T-helper 2 cell treated with Interferon-gamma antibody and Interleukin-4, amounts not matched to agents 5 μg/mL and 100 μg/mL, for 36 hours (primary cell): ENCODE results near the gene PIGB.
A peak's percentile ranks its signal among the peaks of the same experiment; 100 is the strongest.
"Not testable (repeated sequence)": the region's sequence is repeated elsewhere in the genome, so short reads cannot be mapped to it uniquely, and the experiment has no call there.

ENCODE experiments used
- DNase-seq: peaks from one replicate; pipeline ENCODE4 v3.0.0; 2021; ENCODE audit warnings: low spot score
- H3K27ac Mint-ChIP-seq: one replicate; pipeline ENCODE4 v1.8.0; 2021; ENCODE audit warnings: mild to moderate bottlenecking, mixed read lengths
- H3K27me3 Mint-ChIP-seq: one replicate; pipeline ENCODE4 v1.8.0; 2021; ENCODE audit warnings: low read depth, mixed read lengths
- H3K36me3 Mint-ChIP-seq: one replicate; pipeline ENCODE4 v1.8.0; 2021; ENCODE audit warnings: low read depth, mixed read lengths
- H3K4me1 Mint-ChIP-seq: one replicate; pipeline ENCODE4 v1.8.0; 2021; ENCODE audit warnings: low read depth, mixed read lengths
- H3K4me3 Mint-ChIP-seq: one replicate; pipeline ENCODE4 v1.8.0; 2022; ENCODE audit warnings: mild to moderate bottlenecking, moderate library complexity, mixed read lengths
- H3K9me3 Mint-ChIP-seq: one replicate; pipeline ENCODE4 v1.8.0; 2021; ENCODE audit warnings: mixed read lengths

Gene PIGB

DNA sequence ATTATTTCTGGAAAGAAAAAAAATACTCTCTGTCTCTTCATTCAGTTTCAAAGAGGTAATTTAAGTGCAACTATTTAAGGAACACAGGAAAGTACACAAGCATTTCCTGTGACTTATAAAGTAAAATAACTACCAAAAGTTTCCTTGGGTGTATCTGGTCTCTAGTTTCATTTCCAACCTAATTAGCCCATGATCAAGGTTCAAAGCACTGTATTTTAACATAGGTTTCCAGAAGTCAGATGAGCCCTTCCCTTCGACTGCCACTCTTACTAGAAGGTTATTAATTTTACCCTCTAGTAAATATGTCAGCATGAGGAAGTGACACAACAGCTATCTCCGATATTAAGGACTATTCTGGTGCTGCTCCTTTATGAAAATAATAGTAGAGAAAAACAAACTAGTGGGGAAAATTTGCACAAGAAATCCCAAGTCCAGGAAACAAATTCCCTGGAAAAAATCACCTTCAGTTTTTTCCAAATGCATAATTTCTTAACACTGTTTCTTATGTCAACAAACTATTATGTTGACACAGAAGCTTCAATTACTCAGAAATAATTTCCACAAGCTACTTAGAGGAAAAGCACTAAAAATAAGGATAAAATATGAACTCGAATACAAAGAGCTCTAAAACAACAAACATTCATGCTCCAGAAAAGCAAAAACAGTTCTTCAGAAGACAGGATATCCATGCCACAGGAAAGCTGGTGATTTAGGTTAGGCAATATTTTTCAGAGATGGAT lies 53.8 kb downstream of the PIGB start:
- no peak for DNase-seq
- Mint-ChIP-seq H3K9me3 (no peaks in the 10 kb centered on the region), H3K4me3 (no peak overlapping the region), H3K27me3 (no peaks in the 10 kb centered on the region), H3K4me1 (peaks cover 7% of the 10 kb centered on the region), H3K27ac (no peak overlapping the region), H3K36me3 (peaks cover 7% of the 10 kb centered on the region)

DNA sequence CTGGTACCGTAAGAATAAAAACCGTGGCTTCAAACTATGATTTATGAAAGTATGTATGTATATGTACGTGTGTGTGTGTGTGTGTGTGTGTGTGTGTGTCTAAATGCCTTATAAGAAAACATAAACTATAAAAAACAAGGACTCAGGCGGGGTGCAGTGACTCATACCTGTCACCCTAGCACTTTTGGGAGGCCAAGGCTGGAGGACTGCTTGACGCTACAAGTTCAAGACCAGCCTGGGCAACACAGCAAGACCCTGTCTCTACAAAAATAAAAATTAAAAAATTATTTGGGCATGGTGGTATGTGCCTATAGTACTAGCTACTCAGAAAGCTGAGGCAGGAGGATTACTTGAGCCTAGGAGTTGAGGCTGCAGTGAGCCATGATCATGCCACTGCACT lies 60.1 kb downstream of the PIGB start:
- no peaks in the 10 kb centered on the region for H3K9me3 Mint-ChIP-seq
- no peak overlapping the region for H3K27ac Mint-ChIP-seq
- DNase-seq: no peak
- no peak overlapping the region for H3K4me3 Mint-ChIP-seq
- H3K27me3 Mint-ChIP-seq: no peaks in the 10 kb centered on the region
- no peaks in the 10 kb centered on the region for H3K4me1 Mint-ChIP-seq
- H3K36me3 Mint-ChIP-seq: peaks cover 13% of the 10 kb centered on the region

DNA sequence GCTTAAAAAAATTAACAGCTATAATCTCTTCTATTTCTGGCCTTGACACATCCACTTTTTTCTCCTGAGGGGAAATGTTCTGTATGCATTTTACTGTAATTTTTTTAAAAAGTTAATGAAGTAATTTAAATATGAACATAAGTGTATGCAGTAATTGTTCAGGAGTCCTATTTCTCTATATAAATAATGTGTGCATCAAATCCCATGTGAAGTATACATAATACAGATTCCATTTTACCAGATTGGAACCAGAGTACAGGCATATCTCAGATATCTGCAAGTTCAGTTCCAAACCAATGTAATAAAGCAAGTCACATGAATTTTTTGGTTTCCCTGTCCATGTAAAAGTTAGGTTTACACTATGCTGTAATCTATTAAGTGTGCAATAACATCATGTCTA lies 62.6 kb downstream of the PIGB start:
- Mint-ChIP-seq H3K27ac (no peak overlapping the region), H3K36me3 (peaks cover 15% of the 10 kb centered on the region), H3K4me3 (no peak overlapping the region), H3K9me3 (no peaks in the 10 kb centered on the region), H3K27me3 (no peaks in the 10 kb centered on the region), H3K4me1 (no peaks in the 10 kb centered on the region)
- no peak for DNase-seq

DNA sequence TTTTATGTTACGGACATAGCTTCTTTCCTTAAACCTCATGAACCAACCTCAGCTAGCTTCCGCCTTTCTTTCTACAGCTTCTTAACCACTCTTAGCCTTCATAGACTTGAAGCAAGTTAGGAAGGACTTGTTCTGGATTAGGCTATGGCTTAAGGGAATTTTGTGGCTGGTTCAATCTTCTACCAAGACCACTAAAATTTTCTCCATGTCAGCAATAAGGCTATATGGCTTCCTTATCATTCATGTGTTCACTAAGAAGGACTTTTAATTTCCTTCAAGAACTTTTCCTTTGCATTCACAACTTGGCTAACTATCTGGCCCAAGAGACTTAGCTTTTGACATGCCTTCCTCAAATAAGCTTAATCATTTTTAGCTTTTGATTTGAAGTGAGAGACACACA lies 64.7 kb downstream of the PIGB start:
- no peak for DNase-seq
- Mint-ChIP-seq H3K27ac (no peak overlapping the region), H3K4me3 (no peak overlapping the region), H3K36me3 (peaks cover 18% of the 10 kb centered on the region), H3K27me3 (no peaks in the 10 kb centered on the region), H3K9me3 (no peaks in the 10 kb centered on the region), H3K4me1 (no peaks in the 10 kb centered on the region)

DNA sequence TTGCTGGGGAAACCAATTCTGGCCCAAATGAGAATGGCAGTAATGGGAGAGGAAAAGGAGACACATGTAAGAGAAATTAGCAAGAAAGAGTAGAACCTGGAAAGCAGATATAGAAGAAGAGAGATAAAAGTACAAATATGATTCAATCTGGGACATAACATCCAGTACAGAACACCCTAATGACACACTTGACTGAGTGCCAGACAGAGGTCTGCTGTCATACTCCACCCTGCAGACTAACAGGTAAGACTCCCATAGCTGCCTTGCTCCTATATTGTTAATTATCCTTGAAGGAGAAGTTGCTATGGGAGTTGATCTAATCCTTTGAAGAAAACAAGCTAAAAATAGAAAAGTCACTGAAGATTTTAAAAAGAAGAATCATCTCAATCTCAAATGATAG lies 68.0 kb downstream of the PIGB start:
- DNase-seq: no peak
- H3K36me3 Mint-ChIP-seq: peaks cover 15% of the 10 kb centered on the region
- no peaks in the 10 kb centered on the region for H3K27me3 Mint-ChIP-seq
- H3K4me3 Mint-ChIP-seq: no peak overlapping the region
- H3K27ac Mint-ChIP-seq: no peak overlapping the region
- no peaks in the 10 kb centered on the region for H3K9me3 Mint-ChIP-seq
- peaks cover 2% of the 10 kb centered on the region for H3K4me1 Mint-ChIP-seq

DNA sequence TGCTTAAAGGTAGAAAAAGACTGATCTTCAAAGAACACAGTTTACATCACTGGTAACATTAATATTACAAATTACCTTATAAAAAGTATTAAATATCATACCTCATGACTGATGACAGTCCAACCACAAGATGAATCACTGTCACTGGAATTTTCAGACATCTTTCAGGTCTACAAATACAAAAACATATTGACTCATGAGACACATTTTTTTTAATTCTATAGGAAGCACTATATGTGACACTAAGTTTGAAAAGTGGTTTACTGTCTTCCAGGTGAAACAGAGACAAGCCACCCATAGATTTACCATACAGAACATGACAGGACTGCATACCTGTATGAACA lies 70.2 kb downstream of the PIGB start:
- no peaks in the 10 kb centered on the region for H3K27me3 Mint-ChIP-seq
- H3K9me3 Mint-ChIP-seq: no peaks in the 10 kb centered on the region
- peaks cover 5% of the 10 kb centered on the region for H3K36me3 Mint-ChIP-seq
- no peak overlapping the region for H3K27ac Mint-ChIP-seq
- peaks cover 2% of the 10 kb centered on the region for H3K4me1 Mint-ChIP-seq
- no peak overlapping the region for H3K4me3 Mint-ChIP-seq
- DNase-seq: no peak

DNA sequence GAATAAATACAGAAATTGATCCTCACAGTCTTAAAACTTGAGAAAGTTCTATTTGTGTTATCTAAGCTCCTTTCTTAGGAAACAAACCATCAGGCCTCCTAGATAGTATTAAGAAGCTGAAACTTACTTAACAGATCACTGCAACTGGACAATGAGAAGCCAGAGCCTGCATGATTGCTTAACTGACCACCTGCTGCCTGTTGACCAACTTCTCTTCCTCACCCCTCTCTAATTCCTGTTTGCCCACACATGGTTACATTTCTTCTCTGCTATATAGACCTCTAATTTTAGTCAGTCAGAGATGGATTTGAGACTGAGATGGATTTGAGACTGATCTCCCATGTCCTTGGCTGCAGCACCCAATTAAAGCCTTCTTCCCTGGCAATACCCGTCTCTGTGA lies 75.7 kb downstream of the PIGB start:
- Mint-ChIP-seq H3K27me3 (no peaks in the 10 kb centered on the region), H3K4me3 (no peak overlapping the region), H3K9me3 (peaks cover 4% of the 10 kb centered on the region), H3K27ac (no peak overlapping the region), H3K36me3 (peaks cover 12% of the 10 kb centered on the region), H3K4me1 (no peaks in the 10 kb centered on the region)
- no peak for DNase-seq

DNA sequence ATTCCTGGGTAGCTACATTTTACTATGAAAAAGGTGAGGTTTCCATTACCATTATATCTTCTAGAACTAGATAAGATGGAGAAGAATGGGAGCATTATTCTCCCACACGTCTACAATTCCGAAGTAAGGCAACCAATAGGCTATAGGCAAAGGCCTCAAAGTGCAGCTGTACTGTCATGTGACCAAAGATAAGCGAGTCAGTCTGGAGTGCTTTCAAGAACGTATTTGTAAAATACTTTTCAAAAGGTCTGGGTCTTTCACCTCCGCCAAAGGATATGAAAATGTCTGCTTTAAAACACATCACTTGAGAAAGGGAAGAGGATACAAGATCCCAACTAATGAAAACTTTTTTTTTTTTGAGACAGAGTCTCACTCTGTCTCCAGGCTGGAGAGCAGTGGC lies 79.2 kb downstream of the PIGB start:
- Mint-ChIP-seq H3K4me1 (peaks cover 16% of the 10 kb centered on the region), H3K27me3 (no peaks in the 10 kb centered on the region), H3K36me3 (peaks cover 16% of the 10 kb centered on the region), H3K27ac (no peak overlapping the region), H3K4me3 (no peak overlapping the region), H3K9me3 (peaks cover 4% of the 10 kb centered on the region)
- DNase-seq: no peak

DNA sequence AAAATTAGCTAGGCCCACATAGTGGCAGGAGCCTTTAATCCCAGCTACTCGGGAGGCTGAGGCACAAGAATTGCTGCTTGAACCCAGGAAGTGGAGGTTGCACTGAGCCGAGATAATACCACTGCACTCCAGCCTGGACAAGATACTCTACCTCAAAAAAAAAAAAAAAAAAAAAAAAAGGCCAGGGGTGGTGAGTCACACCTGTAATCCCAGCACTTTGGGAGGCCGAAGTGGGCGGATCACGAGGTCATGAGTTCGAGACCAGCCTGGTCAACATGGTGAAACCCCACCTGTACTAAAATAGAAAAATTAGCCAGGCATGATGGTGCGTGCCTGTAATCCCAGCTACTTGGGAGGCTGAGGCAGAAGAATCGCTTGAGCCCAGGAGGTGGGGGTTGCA lies 81.0 kb downstream of the PIGB start:
- Mint-ChIP-seq H3K4me1 (peaks cover 27% of the 10 kb centered on the region), H3K36me3 (peaks cover 16% of the 10 kb centered on the region)
- DNase-seq, H3K9me3 Mint-ChIP-seq, H3K27me3 Mint-ChIP-seq, H3K4me3 Mint-ChIP-seq, H3K27ac Mint-ChIP-seq: not testable (repeated sequence)

DNA sequence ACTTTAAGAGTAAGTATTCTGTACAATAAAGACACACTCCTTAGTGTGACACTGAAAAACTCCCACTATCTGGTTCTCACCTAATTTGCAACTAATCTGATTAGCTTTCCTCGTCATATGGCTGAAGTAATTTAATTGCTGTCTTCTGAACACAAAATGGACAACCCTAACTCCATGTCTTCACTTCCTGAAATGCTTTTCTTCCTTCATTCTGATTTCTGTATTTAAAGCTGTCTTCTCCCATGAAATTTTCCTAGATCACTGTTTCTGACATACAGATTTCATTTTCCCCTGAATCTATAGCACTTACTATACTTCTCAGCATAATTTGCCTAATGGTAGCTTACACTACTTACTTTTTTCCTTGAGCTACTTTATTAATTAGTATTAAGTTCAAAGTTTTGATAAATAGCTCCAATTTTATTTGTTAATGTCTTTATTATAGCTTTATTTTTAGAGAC lies 82.8 kb downstream of the PIGB start:
- H3K27ac Mint-ChIP-seq: no peak overlapping the region
- no peaks in the 10 kb centered on the region for H3K9me3 Mint-ChIP-seq
- no peak overlapping the region for H3K4me3 Mint-ChIP-seq
- DNase-seq: no peak
- peaks cover 27% of the 10 kb centered on the region for H3K4me1 Mint-ChIP-seq
- H3K27me3 Mint-ChIP-seq: no peaks in the 10 kb centered on the region
- peaks cover 9% of the 10 kb centered on the region for H3K36me3 Mint-ChIP-seq

DNA sequence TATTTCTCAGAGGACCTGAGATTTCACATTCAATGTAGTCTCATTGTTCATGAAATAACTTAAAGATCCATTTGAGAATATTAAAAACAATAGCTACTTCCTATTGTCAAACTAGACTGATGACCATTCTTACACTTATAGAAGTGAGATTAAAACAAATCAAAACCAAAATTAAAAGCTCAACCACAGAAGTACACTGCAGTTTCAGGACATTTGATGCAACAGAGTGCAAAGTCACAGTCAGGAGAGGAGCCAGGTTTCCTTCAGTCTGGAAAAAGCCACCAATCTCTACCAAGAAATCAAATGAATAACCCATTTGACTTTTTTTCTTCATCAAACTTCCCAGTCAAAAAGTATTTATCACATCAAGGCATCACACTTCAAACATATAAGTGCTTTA lies 83.7 kb downstream of the PIGB start:
- no peak for DNase-seq
- peaks cover 7% of the 10 kb centered on the region for H3K36me3 Mint-ChIP-seq
- H3K27me3 Mint-ChIP-seq: no peaks in the 10 kb centered on the region
- peaks cover 32% of the 10 kb centered on the region for H3K4me1 Mint-ChIP-seq
- no peaks in the 10 kb centered on the region for H3K9me3 Mint-ChIP-seq
- H3K4me3 Mint-ChIP-seq: peak overlapping the region; percentile 30
- peak overlapping the region; percentile 53 for H3K27ac Mint-ChIP-seq

DNA sequence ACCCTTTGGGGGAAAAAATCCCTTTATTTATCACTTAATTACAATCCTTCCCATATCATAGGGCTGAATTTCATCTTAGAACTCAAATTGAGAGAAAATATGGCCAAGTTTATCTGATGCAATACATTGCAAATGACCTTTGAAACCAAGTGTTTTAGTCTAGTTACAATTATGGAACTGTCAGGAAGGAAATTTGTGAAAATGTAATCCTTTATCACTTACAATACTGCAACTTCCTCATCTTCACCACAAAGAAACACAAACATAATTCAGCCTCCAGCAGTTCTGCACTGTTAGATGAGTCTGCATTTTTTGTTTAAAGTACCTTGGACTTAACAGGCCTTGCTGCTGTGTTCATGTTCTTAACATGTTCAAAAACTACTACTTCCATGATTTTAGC lies 84.5 kb downstream of the PIGB start:
- H3K36me3 Mint-ChIP-seq: peaks cover 7% of the 10 kb centered on the region
- H3K4me3 Mint-ChIP-seq: peak overlapping the region; percentile 51
- no peaks in the 10 kb centered on the region for H3K9me3 Mint-ChIP-seq
- H3K27ac Mint-ChIP-seq: peak overlapping the region; percentile 29
- peaks cover 34% of the 10 kb centered on the region for H3K4me1 Mint-ChIP-seq
- H3K27me3 Mint-ChIP-seq: no peaks in the 10 kb centered on the region
- no peak for DNase-seq
